Endometrial microvascular endothelial cells (primary cell): ENCODE measurements around the gene PTBP1. TPM values are rescaled to one million over a fixed set of nuclear protein-coding genes. Genes with fewer than 3 reads are reported as not detected.

ENCODE experiments used
- in situ Hi-C: cut with HindIII; loops from 2 replicates; pipeline ENCODE4 v1.10.0; 2017; ENCODE audit warnings: low sequenced_read_pairs, low pct_unique_long_range_greater_than_20kb; ENCODE audit errors: inconsistent ontology term
- total RNA-seq: library from RNA; depleted of rRNA; stranded (reverse); fragments of >200 nt; gene quantifications from one replicate; pipeline ENCODE4 v1.2.3, GENCODE V29; 2015; ENCODE audit errors: inconsistent ontology term

Gene PTBP1
- total RNA-seq, 1 donor from 2014 or later, result 307 TPM

DNA sequence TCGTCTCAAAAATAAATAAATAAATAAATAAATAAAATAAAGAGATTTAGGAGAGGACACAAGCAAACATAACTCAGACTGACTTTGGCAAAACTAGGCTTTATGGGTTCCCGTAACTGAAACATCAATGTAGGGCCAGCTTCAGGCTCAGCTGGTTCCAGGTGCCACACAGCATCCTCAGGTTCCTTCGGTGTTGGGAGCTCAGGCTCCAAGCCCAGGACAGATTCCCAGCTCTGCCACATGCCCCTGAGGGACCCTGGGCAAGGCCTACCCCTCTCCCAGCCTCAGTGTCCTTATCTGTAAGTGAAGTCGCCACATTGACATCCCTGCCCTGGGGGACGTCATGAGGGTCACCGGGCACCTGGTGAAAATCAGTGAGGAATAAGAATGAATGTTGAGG, 27.6 kb upstream of the PTBP1 start:
- in situ Hi-C loops, result no loop called here

DNA sequence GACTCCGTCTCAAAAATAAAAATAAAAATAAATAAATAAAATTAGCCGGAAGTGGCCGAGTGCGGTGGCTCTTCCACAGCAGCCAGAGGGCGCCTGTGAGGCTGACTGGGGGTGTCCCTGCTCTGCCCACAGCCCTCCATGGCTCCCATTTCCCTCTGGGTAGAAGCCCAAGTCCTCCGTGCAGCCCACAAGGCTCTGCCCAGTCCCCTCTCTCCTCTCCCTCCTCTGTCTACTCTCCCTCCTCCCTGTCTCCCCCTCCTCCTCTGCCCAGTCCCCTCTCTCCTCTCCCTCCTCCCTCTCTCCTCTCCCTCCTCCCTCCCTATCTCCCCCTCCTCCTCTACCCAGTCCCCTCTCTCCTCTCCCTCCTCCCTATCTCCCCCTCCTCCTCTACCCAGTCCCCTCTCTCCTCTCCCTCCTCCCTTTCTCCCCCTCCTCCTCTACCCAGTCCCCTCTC, 25.9 kb upstream of the PTBP1 start:
- in situ Hi-C loops, result no loop called here

DNA sequence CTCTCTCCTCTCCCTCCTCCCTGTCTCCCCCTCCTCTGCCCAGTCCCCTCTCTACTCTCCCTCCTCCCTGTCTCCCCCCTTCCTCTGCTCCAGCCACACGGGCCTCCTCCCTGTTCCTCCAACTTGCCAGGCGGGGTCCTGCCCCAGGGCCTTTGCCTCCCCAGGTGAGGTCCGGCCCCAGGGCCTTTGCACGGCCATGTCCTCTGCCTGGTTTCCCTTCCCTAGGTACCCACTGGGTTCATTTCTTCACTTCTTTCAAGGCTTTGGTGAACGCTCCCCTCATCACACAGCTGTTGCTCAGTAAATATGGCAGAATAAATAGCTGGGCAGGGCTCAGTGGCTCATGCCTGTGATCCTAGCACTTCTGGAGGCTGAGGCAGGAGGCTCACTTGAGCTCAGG, 25.2 kb upstream of the PTBP1 start:
- in situ Hi-C loops, result no loop called here

DNA sequence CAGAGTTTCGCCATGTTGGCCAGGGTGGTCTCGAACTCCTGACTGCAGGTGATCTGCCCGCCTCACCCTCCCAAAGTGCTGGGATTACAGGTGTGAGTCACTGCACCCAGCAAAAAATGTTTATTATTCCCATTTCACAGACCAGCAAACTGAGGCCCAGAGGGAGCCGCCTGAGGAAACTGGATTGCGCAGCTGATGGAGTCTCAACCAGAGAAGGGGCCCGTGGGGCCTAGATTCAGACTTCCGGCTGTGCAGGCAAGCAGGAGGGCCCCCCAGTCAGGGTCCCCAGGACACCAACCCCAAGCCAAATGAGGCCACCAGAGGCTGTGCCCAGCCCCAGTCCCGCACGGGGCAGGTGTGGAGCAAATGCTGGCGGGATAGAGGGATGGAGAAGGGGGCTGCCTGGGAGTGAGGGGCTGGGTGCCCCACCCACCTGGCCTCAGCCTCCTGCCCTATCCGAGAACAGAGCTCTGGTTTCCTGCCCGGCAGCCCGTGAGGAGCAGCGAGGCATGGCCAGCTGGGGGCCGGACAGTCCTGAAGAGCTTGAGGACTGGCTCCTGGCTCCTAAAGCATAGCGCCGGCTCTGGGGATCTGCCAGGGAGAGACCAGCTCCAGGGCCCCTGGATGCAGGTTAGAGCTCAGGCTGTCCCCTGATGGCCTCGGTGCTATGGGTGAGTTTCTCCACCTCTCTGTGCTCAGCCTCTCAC, 24.4 kb upstream of the PTBP1 start:
- in situ Hi-C loops, result no loop called here

DNA sequence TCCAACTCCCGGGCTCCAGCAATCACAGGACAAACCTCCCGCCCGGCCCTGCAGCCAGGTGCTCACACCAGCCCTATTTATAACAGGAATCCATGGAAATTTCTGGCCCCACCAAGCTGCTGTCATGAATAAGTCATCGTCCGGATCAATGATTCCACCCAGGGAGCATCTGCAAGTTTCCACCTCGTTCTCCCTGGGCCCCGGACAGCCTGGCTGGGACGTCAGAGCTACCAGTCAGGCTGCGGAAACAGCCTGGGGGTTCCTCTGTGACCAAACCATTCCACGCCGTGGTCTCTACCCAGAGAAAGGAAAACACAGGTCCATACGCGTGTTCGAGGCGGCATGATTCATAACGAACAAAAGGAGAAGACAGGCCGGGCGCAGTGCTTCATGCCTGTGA, 20.7 kb upstream of the PTBP1 start:
- in situ Hi-C loops, result no loop called here

DNA sequence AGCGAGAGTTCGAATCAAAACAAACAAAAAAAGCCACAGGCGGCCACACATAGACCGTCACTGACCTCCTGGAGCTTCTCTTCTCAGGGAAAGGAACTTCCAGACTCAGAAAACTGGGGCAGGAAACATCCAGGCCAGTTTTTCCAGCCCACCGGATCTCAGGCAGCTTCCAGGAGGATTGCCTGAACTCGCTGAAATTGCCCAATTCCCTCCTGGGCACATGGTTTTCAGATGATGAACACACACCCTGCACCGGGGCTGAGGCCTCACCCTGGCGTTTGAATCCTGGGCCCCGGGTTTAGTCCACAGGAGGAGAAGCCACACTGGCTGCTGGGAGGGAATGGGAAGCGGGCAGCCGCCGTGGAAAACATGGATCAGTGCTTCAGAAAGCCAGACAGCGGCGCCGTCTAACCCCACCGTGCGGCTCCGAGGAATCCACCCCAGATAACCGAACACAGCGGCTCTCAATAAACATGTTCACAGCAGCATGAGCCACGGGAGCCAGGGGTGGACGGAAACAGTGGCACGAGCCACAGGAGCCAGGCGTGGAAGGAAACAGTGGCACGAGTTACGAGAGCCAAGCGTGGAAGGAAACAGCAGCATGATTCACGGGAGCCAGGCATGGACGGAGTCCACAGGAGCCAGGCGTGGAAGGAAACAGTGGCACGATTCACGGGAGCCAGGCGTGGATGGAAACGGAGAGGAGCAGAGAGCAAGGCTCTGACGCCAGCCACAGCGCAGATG, 18.2 kb upstream of the PTBP1 start:
- in situ Hi-C loops, result no loop called here

DNA sequence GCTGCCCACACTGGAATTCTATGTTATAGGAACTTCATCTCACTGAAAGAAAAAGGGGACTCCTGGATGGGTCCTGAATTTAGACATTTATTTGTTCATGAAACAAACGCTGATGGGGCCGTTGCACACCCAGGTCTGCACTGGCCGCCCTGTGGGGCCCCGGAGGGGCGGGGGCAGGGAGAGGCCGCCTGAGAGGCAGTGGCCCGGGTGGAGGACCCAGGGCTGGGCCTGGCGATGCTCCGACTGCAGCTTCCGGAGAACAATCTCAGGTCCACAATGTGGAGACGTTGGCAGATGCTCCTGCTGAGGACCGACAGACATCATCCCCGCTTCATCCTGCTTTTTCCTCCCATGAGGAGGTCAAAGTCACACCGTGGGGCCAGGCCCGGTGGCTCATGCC, 16.3 kb upstream of the PTBP1 start:
- in situ Hi-C loops, result no loop called here

DNA sequence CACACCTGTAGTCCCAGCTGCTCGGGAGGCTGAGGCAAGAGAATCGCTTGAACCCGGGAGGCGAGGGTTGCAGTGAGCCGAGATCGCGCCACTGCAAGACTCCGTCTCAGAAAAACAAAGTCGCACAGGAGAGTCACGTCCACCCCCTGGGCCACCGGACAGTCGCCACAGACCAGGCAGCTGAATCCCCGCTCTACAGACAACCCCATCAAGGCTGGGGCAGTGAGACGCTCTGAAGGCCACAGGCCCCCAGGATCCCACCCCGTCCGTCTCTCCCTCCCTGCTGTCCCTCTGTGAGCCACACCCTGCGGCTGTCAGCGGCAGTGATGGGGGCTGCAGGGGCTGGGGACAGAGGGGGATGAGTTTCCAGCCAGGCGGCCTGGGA, 15.5 kb upstream of the PTBP1 start:
- in situ Hi-C loops, result no loop called here

DNA sequence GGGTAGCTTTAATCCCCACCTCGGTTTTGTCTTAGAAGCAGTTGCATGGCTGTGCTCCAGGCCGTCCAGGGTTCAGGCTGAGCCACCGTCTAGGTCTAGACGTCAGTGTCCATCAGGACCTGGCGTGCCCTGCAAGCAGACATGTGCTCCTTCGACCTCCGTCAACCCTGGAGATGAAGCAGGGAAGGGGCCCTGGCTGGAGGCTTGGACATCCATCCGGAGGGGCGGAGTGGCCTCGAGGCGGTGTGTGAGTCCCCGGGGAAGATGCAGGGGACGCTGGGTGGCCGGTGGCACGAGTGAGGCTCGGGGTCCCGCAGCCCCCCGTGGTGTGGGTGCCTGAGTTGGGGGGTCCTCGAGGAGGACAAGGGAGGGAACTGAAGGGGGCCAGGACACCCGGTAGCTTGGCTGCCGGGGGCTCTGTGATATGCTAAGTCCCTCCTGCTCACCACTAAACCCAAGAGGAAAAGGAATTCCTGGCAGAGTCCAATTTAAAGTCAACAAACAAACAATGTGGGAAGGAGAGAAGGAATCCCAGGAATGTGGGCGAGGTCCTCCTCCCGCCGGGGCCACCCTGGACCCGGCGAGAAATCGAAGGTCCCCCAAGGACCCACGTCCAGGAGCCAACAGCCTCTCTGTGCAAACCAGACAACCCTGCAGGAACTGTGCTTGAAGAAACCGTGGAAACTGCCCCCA, 14.9 kb upstream of the PTBP1 start:
- in situ Hi-C loops, result no loop called here

DNA sequence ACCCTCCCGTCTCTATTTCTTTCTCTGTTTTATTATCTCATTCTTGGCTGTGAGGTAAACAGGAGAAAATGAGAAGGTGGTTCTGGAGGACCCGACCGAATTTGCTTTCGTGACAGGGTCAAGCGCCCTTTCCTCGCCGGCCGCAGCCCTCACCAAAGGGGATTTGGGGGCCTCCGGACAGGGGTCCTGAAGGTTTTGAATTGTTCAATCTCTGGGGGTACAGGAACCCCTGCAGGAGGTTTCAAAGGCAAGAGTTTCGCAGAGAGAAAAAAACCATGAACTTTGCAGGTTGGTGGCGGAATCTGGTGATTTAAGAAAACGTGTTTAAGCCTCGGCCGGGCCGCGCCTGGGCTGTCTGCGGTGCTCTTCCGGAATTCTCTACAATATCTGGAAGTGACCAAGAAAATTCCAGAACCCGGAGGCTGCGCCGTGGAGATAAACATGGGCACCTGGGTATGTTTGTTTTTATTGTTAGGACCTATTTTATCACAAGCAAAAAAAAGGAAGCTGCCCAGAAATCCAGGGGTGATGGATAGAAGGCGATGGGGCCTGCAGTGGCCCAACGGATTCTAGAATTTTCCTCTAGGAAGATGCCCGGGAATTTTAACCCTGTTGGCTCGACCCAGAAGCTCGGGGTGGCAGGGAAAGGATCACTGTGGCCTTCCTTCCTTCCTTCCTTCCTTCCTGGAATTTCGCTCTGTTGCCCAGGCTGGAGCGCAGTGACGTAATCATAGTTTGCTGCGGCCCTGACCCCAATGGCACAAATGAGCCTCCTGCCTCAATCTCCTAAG, 14.2 kb upstream of the PTBP1 start:
- in situ Hi-C loops, result no loop called here

DNA sequence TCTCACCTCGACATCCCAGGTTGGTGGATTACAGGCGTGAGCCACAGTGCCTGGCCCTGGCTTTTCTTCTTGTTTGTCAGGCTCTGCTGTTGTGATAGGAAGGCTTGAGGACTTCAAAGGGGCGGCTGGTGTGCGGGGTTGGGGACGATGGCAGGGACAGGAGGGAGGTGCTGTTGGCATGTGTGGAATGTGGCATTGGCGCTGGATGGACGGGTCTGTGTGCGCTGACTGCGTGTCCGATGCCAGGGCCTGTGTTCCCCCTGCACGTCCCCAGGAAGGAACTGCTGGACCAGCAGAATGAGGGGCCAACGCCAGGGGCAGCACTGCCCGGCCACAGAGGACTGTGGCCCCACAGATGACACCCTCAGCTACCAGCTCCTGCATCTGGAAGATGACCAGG, 12.7 kb upstream of the PTBP1 start:
- in situ Hi-C loops, result no loop called here

DNA sequence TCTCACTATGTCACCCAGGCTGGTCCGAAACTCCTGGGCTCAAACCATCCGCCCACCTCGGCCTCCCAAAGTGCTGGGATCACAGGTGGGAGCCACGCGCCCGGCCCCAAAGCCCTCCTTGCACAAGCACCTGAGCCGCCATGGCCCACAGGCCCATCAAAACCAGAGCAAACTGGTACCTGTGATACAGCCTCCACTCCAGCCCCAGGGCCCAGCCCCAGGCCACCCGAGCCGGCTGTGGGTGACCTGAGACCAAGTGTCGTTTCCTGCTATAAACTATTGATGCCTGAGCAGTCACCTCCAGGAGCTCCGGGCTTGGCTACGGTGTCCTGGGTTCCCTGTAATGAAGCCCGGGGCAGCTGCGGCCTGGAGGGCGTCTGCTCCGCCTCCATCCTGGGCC, 9.7 kb upstream of the PTBP1 start:
- in situ Hi-C loops, result no loop called here

DNA sequence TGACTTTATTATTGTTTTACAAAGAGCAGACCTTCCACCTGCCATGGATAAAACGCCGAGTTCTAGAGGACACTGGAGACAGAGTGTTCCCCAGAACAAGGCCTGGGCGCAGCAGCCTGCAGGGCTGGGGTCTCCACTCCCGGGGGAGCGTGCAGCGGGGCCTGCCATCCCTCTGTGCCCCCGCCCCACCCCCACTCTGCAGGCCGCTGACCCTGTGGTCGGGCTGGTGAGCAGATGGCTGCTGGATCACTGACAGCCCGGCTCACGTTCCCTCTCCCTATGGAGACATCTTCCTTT, 8.6 kb upstream of the PTBP1 start:
- in situ Hi-C loops, result no loop called here

DNA sequence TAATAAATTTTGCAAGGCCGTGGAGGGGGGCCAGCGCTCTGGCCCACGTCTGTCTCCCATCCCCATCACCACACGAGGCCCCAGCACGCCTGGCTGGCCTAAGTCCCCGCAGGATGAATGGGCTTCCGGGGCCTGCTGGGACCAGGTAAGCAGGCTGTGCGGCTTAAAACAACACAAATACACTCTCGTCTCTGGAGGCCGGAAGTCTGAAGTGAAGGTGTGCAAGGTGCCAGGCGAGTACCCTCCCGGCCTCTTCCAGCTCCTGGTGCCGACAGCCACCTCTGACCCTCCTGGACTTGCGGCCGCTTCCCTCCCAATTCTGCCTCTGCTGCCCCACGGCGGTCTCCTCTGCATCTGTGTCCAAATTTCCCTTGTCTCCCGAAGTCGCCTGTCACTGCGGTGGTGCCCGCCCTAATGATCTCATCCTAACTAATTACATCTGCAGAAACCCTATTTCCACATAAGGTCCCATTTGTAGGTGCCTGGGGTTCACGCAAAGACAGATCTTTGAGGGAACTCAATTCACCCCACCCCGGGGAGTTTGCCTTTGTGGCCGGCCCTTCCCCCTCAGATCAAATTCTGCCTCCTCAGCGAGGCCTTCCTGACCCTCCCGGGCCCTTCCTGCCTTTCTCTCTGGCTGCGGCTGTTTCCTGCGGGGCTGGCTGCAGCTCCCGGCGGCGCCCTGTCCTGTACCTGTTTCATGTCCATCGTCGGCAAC, 8.1 kb upstream of the PTBP1 start:
- in situ Hi-C loops, result no loop called here

DNA sequence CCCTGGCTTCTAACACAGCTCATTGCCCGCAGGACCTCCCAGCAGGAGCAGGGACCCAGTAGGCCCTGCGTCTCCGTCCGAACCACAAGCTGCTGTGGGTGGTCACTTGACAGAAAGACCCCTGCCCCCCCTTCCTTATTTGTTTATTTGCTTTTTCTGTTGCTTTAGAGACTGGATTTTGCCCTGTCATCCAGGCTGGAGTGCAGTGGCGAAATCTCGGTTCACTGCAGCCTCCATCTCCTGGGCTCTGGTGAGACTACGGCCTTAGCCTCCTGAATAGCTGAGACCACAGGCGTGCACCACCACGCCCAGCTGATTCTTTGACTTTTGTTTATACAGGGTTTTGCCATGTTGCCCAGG, 7.6 kb upstream of the PTBP1 start:
- in situ Hi-C loops, result no loop called here

DNA sequence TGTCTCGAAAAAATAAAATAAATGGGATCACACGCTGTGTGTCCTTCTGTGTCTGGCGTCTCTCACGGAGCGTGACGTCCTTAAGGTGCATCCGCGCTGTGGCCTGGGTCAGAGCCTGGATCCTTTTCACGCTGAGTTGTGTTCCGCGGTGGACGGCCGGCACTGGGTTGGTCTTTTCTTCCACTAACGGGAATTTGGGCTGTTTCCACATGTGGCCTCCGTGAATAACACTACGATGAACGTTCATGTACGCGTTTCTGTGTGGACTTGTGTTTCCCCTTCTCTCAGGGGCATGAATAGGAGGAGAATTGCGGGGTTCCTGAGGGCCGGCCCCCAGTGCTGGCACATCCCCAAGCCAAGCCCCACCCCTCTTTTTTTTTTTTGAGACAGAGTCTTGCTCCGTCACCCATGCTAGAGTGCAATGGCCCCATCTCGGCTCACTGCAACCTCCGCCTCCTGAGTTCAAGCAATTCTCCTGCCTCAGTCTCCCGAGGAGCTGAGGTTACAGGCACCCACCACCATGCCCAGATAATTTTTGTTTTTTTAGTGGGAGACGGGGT, 6.2 kb upstream of the PTBP1 start:
- in situ Hi-C loops, result no loop called here

DNA sequence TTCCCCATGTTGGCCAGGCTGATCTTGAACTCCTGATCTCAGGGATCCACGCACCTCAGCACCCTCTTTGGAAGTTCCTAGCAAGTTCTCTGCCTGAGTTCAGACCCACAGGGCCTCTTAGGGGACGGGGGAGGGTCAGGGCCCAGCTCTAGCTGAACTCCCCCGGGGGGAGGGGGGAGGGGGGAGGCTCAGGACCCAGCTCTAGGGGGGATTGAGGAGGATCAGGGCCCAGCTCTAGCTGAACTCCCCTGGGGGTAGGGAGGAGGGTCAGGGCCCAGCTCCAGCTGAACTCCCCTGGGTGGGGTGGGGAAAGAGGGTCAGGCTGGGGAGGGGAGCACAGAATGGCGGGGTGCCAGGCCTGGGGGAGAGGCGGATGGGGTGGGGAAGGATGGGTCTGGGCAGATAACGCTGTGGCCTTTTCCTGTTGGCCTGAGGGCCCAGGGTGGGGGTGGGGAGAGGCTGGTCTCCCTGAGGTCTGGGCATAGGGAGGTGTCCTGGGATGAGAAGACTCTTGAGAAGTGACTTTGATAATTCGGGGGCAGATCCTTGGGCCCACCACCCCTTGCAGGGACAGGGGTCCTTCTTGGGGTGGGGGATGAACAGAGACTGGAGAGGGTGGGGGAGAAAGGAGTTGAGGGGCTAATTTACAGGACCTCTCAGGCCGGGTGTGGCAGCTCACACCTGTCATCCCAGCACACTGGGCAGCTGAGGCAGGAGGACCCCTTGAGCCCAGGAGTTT, 5.5 kb upstream of the PTBP1 start:
- in situ Hi-C loops, result no loop called here

DNA sequence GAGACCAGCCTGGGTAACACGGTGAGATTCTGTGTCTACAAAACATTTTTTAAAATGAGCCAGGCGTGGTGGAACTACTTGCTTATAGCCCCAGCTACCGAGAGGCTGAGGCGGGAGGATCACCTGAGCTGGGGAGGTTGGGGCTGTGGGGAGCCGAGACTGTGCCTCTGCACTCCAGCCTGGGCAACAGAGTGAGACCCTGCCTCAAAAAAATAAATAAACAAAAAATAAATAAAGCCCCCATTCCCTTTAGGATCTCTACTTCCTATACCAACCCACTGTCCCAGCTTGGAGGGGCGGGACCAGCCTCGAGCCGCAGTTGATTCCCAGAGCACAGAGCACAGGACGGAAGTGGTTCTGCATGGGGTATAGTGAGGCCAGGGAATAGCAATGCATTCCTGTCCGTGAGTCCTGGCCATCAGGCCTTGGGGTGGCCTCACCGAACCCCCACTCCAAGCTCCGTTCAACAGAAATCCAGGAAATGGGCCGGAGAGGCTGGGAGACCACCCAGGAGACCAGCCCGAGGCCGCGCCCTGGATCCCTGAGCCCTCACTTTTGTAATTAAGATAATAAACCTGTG, 4.9 kb upstream of the PTBP1 start:
- in situ Hi-C loops, result no loop called here
